Measurements from ENCODE around the gene RNF144B. TPM values are rescaled to one million over a fixed set of nuclear protein-coding genes. Genes with fewer than 3 reads are reported as not detected.

Gene RNF144B
- total and polyA plus RNA-seq, 2 of the 13 experiments (the other 11 are each of a cell fraction or from before 2014, with no cell fraction given) = 1.8 to 4.3 TPM

DNA sequence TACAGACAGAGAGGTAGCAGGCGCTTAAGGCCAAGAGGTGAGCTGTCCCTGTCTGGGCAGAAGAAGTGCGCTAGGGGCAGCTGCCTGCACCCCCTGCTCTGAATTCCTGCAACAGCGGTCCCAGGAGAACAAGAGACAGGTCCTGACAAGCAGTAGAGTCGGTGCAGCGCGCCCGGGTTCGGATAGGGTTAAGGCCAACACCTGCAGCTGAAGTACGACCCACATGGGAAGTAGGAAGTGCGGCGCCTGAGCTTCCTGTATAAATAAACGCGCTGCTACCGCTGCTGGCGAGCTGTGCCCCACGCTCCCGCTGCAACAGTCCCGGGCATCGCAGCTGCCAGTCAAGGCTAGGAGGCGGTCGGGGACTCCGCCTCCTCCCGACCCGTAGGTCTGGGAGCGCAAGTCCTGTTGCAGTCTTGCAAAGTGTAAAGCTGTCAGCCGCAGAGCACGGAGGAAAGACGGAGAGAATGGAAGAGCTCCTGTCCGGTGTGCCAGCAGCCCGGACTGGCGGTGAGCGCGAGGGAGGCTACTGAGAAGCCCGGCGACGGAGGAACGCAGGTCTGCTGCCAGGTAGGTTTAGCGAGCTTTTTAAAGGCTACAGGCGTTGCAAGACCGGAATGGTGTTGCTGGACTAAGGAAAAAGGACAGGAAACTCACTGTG, at the start of gene RNF144B (continued):
- TF ChIP-seq ZNF564 (CRISPR knock-in tag; IDR thresholded peaks at IDR 0.05) (peak; percentile 90; the same call in 1 of the 2 replicates), ATAD3A (CRISPR knock-in tag; IDR thresholded peaks at IDR 0.05) (no peak), ZNF230 (CRISPR knock-in tag; IDR thresholded peaks at IDR 0.05) (peak; percentile 91; the same call in 1 of the 2 replicates), ISX (CRISPR knock-in tag; conservative IDR thresholded peaks at IDR 0.05) (no peak), ISL2 (CRISPR knock-in tag; IDR thresholded peaks at IDR 0.05) (peak; percentile 79), HOXA3 (CRISPR knock-in tag; IDR thresholded peaks at IDR 0.05) (peak; percentile 93), ZIK1 (CRISPR knock-in tag; IDR thresholded peaks at IDR 0.05; ENCODE audit: borderline replicate concordance, low read depth) (peak; percentile 65; the same call in 1 of the 2 replicates), ZNF17 (CRISPR knock-in tag; IDR thresholded peaks at IDR 0.05) (no peak), NR2F1 (CRISPR knock-in tag; IDR thresholded peaks at IDR 0.05) (0 out of 4 replicates have a peak, but pooled peaks of 1 of the 2 experiments have one; percentile 20), PLRG1 (conservative IDR thresholded peaks at IDR 0.05) (no peak), AGO2 (optimal IDR thresholded peaks at IDR 0.05; ENCODE audit: low read depth, low read length) (peak; percentile 34), CENPT (CRISPR knock-in tag; IDR thresholded peaks at IDR 0.05; ENCODE audit: low read depth) (peak; percentile 72; the same call in 1 of the 2 replicates), SRSF1 (optimal IDR thresholded peaks at IDR 0.05; ENCODE audit: low read depth, low read length) (peak; percentile 86), ZNF7 (CRISPR knock-in tag; IDR thresholded peaks at IDR 0.05) (peak; percentile 1; the same call in 1 of the 2 replicates), TSC22D2 (CRISPR knock-in tag; IDR thresholded peaks at IDR 0.05; ENCODE audit: borderline replicate concordance) (0 out of 2 replicates have a peak, but pooled peaks have one; percentile 45)
- TF ChIP-seq, protein P1, sequence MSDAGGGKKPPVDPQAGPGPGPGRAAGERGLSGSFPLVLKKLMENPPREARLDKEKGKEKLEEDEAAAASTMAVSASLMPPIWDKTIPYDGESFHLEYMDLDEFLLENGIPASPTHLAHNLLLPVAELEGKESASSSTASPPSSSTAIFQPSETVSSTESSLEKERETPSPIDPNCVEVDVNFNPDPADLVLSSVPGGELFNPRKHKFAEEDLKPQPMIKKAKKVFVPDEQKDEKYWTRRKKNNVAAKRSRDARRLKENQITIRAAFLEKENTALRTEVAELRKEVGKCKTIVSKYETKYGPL (CRISPR knock-in tag; IDR thresholded peaks at IDR 0.05) = no peak
- TF ChIP-seq, protein P2, sequence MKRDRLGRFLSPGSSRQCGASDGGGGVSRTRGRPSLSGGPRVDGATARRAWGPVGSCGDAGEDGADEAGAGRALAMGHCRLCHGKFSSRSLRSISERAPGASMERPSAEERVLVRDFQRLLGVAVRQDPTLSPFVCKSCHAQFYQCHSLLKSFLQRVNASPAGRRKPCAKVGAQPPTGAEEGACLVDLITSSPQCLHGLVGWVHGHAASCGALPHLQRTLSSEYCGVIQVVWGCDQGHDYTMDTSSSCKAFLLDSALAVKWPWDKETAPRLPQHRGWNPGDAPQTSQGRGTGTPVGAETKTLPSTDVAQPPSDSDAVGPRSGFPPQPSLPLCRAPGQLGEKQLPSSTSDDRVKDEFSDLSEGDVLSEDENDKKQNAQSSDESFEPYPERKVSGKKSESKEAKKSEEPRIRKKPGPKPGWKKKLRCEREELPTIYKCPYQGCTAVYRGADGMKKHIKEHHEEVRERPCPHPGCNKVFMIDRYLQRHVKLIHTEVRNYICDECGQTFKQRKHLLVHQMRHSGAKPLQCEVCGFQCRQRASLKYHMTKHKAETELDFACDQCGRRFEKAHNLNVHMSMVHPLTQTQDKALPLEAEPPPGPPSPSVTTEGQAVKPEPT (CRISPR knock-in tag; IDR thresholded peaks at IDR 0.05; ENCODE audit: low read depth) = peak; percentile 71; the same call in 1 of the 2 replicates
- TF ChIP-seq, protein P3, sequence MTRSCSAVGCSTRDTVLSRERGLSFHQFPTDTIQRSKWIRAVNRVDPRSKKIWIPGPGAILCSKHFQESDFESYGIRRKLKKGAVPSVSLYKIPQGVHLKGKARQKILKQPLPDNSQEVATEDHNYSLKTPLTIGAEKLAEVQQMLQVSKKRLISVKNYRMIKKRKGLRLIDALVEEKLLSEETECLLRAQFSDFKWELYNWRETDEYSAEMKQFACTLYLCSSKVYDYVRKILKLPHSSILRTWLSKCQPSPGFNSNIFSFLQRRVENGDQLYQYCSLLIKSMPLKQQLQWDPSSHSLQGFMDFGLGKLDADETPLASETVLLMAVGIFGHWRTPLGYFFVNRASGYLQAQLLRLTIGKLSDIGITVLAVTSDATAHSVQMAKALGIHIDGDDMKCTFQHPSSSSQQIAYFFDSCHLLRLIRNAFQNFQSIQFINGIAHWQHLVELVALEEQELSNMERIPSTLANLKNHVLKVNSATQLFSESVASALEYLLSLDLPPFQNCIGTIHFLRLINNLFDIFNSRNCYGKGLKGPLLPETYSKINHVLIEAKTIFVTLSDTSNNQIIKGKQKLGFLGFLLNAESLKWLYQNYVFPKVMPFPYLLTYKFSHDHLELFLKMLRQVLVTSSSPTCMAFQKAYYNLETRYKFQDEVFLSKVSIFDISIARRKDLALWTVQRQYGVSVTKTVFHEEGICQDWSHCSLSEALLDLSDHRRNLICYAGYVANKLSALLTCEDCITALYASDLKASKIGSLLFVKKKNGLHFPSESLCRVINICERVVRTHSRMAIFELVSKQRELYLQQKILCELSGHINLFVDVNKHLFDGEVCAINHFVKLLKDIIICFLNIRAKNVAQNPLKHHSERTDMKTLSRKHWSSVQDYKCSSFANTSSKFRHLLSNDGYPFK (CRISPR knock-in tag; IDR thresholded peaks at IDR 0.05; ENCODE audit: borderline replicate concordance) = peak; percentile 74
- TF ChIP-seq, protein P4, sequence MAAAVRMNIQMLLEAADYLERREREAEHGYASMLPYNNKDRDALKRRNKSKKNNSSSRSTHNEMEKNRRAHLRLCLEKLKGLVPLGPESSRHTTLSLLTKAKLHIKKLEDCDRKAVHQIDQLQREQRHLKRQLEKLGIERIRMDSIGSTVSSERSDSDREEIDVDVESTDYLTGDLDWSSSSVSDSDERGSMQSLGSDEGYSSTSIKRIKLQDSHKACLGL (CRISPR knock-in tag; IDR thresholded peaks at IDR 0.05) = peak; percentile 72; the same call in 1 of the 2 replicates
- TF ChIP-seq, protein P5, sequence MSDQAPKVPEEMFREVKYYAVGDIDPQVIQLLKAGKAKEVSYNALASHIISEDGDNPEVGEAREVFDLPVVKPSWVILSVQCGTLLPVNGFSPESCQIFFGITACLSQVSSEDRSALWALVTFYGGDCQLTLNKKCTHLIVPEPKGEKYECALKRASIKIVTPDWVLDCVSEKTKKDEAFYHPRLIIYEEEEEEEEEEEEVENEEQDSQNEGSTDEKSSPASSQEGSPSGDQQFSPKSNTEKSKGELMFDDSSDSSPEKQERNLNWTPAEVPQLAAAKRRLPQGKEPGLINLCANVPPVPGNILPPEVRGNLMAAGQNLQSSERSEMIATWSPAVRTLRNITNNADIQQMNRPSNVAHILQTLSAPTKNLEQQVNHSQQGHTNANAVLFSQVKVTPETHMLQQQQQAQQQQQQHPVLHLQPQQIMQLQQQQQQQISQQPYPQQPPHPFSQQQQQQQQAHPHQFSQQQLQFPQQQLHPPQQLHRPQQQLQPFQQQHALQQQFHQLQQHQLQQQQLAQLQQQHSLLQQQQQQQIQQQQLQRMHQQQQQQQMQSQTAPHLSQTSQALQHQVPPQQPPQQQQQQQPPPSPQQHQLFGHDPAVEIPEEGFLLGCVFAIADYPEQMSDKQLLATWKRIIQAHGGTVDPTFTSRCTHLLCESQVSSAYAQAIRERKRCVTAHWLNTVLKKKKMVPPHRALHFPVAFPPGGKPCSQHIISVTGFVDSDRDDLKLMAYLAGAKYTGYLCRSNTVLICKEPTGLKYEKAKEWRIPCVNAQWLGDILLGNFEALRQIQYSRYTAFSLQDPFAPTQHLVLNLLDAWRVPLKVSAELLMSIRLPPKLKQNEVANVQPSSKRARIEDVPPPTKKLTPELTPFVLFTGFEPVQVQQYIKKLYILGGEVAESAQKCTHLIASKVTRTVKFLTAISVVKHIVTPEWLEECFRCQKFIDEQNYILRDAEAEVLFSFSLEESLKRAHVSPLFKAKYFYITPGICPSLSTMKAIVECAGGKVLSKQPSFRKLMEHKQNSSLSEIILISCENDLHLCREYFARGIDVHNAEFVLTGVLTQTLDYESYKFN (CRISPR knock-in tag; conservative IDR thresholded peaks at IDR 0.05) = peak; percentile 67
